GM21619 (cell line): ENCODE measurements around the gene LHX2.

Experiments used
- ATAC-seq: cut with Tn5 transposase; IDR thresholded peaks from one replicate; pipeline ENCODE4 v1.9.1; 2021; ENCODE audit not compliant: unreplicated experiment

LHX2 gene

GRCh38 chr9:124052401-124052800 is 40.8 kb downstream of the LHX2 start:
- ATAC-seq, result no peak

- peak; percentile 97 for ATAC-seq
Observed at GRCh38 chr9:124054582-124055227, 43.1 kb downstream of the LHX2 start.

- ATAC-seq, result no peak
Observed at GRCh38 chr9:124060844-124061605, 49.5 kb downstream of the LHX2 start.

GRCh38 chr9:124062172-124062571 is 50.6 kb downstream of the LHX2 start:
- no peak for ATAC-seq

- ATAC-seq, result no peak
Observed at GRCh38 chr9:124066783-124067577, 55.4 kb downstream of the LHX2 start.

- ATAC-seq, result no peak
Observed at GRCh38 chr9:124068251-124068650, 56.7 kb downstream of the LHX2 start.

- ATAC-seq, result no peak
Observed at GRCh38 chr9:124074746-124075145, 63.2 kb downstream of the LHX2 start.

- no peak for ATAC-seq
Observed at GRCh38 chr9:124075761-124076160, 64.2 kb downstream of the LHX2 start.

GRCh38 chr9:124077915-124078572 is 66.5 kb downstream of the LHX2 start:
- no peak for ATAC-seq

DNA sequence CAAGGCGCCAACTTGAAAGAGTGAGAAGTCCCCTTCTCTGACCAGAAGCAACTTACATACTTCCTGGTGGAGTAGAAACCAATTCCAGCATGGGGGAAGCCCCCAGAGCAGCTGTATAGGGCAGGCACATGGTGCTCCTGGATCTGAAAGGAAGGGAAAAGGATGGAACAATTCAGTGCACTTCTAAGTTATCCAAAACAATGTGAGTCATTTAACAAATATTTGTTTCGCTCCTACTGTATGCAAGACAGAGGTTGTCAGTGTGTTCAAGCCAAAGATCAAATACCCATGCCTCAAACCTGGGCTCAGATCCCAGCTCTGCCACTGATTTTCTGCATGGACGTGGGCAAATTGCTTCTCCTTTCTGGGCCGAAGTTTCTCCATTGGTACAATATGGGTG is 67.1 kb downstream of the LHX2 start:
- ATAC-seq, result no peak

GRCh38 chr9:124079176-124079925 is 67.8 kb downstream of the LHX2 start:
- no peak for ATAC-seq

- ATAC-seq, result no peak
Observed at GRCh38 chr9:124082622-124083021, 71.1 kb downstream of the LHX2 start.
